Muscle of arm (tissue), 14 donors: ENCODE data around the gene DDO. TPM values are rescaled to one million over a fixed set of nuclear protein-coding genes. Genes with fewer than 3 reads are reported as not detected.
"Not testable (repeated sequence)": the region's sequence is repeated elsewhere in the genome, so short reads cannot be mapped to it uniquely, and the experiment has no call there.

Experiments
- DNase-seq: peaks from one replicate; pipeline ENCODE4 v3.0.0-alpha.2; 2013
- long read RNA-seq, 11 donors: transcript quantifications; one replicate each; lab custom pipeline, GENCODE V29; 2026
- polyA plus RNA-seq, 12 donors: library from polyadenylated mRNA; unstranded; fragments of 120-200 nt; gene quantifications; one replicate each; pipeline ENCODE4 v1.2.1, GENCODE V29; 2013; ENCODE audit not compliant: insufficient read length in 12 of 12

DDO gene, protein sequence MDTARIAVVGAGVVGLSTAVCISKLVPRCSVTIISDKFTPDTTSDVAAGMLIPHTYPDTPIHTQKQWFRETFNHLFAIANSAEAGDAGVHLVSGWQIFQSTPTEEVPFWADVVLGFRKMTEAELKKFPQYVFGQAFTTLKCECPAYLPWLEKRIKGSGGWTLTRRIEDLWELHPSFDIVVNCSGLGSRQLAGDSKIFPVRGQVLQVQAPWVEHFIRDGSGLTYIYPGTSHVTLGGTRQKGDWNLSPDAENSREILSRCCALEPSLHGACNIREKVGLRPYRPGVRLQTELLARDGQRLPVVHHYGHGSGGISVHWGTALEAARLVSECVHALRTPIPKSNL
- 1 to 10 TPM in 4 of 12 donors, under 1 TPM in 5, not detected in 3; 0.08 to 1.5 (median 0.78) TPM for polyA plus RNA-seq
- long read RNA-seq, donor 1: 0 reads
- long read RNA-seq, donor 2: 0 reads
- long read RNA-seq, donor 3: 0 reads
- long read RNA-seq, donor 4: 0 reads
- long read RNA-seq, donor 5: 0 reads
- long read RNA-seq, donor 6: 0 reads
- long read RNA-seq, donor 7: 0 reads
- long read RNA-seq, donor 8: 0 reads
- long read RNA-seq, donor 9: 0 reads
- long read RNA-seq, donor 10: 0 reads
- long read RNA-seq, donor 11: 0 reads

DNA sequence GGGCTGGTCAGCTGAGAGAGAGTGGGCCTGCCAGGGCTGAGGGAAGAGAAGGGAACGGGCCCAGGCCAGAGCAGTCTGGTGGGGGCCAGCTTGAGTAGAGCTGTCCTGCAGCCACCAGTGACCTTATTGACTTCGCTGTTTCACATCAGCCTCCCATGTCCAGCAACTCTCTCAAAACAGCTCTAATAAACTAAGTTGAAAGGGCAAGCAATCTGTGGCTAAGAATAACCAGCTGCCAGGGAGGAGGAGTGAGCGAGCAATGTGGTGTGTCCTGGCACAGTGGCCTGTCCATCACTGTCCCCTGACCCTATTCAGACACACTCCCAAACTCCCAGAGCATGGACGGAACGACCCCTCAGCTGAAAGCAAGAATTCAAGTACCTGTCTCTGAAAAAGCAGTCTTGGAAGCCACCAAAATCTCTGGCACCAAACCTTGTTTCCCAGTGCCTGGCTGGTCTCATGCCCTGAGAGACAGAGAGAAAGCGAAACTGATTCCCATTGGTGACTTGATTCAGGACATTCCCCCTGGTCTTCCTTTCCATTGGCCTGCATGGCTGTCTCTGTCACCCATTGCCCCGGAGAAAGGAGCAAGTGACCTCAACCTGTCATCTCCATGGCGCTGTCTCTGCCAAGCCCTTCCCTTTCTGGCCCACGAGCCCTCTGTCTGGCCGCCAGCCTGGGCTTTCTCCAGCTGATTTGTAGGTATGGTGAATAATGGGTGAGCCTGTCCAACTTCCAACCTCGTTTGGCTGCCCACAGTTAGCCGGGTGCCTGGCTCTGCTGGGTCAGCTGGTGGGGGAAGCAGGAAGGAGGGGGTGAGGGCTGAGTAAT lies at the start of gene DDO:
Gene DDO (minus strand): TSS at position 490 of the 831 bp plus-strand sequence. CDS start 2,113 bp downstream, outside the sequence.
- DNase-seq: peak; percentile 9

GRCh38 chr6:110462884-110463481 lies 47.6 kb upstream of the DDO start:
- DNase-seq: no peak

DNA sequence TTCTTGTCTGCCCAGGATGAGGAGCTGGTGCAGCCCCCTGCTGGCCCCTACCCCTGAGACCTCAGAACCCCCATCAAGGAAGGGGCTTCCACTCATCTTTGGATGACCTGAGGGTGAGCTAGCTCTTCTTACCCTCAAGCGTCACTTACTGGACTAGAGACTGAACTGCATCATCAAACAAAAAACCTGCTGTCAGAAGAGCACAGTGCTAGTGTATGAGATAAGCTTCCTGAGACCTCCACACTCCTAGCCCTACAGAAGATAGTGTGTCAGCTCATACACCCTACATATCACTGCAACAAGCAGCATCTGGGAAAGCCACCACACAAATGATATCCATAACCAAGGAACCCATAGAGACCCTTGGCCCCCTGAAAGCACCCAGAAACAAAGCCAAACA lies 46.0 kb upstream of the DDO start:
- no peak for DNase-seq

- no peak for DNase-seq
These were observed 43.8 kb upstream of the DDO start for GRCh38 chr6:110459137-110459536.

DNA sequence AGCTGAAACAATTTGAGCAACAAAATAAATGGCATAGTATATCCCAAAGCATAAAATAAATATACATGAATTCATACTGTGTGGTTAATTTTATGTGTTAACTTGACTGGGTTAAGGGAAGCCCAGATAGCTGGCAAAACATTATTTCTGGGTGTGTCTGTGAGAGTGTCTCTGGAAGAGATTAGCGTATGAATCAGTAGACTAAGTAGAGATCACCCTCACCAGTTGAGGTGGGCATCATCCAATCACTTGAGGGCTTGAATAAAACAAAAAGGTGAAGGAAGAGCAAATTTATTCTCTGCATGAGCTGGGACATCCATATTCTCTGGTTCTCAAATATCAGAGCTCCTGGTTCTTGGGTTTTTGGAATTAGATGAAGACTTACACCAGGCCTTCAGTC lies 43.1 kb upstream of the DDO start:
- DNase-seq: no peak

DNA sequence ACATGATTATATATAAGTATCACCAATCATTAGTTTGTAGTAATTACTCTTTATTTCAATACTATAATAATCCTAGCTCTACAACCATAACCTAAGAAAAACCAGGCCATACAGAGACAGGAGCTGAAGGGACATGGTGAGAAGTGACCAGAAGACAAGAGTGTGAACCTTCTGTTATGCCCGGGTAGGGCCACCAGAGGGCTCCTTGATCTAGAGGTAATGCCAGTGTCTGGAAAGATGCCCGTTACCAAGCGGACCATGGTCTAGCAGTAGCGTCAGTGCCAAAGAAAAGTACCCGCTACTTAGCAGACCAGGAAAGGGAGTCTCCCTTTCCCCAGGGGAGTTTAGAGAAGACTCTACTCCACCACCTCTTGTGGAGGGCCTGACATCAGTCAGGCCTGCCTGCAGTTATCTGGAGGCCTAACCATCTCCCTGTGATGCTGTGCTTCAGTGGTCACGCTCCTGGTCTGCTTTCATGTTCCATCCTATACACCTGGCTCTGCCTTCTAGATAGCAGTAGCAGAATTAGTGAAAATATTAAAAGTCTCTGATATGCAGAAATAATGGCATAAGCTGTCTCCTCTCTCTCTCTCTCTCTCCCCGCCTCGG lies 42.3 kb upstream of the DDO start:
- not testable (repeated sequence) for DNase-seq

DNA sequence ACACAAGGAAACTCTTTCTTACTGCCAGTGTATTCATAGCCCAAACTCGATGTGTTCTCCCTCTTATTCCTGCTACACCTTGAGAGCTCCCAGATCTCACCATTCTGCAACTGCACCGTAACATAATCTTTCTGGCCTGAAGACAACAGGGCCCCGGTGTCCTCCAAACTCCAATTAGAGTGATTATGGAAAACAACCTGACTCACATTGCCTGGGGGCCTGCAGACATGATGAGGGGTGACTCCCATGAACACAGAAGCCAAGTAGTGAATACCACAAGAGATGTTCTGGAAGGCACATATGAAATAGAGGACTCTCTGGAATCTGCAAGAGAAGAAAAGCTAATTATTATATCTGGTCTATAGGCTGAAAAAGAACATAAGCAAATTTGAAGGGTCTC lies 41.3 kb upstream of the DDO start:
- DNase-seq: no peak

GRCh38 chr6:110449541-110449895 lies 34.1 kb upstream of the DDO start:
- DNase-seq: no peak

GRCh38 chr6:110448846-110449540 lies 33.6 kb upstream of the DDO start:
- DNase-seq: no peak

DNA sequence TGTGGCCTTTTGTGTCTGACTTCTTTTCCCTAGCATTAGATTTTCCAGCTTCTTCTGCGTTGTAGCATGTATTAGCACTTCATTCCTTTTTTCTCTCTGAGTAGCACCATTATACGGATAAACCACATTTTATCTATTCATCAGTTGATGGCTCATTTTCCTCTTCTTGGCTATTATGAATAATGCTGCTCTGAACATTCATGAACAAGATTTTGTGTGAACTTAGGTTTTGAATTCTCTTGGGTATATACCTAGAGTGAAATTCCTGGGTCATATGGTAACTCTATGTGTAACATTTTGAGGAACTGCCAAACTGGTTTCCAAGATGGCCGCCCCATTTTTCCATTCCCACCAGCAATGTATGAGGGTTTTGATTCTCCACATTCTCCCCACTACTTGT lies 32.4 kb upstream of the DDO start:
- no peak for DNase-seq

DNA sequence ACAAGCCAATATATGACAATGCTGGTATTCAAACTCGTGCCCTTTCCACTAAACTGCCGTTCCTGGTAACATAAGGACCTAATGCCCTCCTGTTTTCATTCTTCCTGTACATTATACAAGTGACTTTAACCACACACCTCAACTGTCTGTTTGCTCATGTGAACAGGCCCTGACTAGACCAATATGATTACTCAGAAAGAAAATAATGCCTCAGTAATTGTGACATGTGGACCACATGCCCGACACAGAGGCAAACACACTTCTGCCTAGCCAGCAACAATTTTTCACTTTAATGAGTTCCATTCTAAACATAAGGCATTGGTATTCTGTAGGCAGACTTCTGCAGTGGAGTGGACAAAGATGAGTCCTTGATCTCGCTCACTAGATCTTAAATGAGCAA lies 31.0 kb upstream of the DDO start:
- no peak for DNase-seq

DNA sequence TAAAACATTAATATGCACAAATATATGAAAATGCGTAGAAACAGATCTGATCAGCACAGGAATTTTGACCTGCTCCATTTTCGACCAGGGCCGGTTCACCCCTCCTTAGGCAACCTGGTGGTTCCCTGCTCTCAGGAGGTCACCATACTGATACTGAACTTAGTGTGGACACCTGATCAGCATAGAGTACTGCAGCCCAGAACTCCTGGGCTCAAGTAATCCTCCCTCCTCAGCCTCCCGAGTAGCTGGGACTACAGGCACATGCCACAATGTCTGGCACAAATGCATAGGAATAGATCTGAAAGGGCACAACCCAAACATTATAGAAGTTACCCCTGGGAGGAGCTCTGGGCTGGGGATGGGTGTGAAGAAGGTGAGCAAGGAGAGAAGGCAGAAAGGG lies 24.7 kb upstream of the DDO start:
- no peak for DNase-seq

- DNase-seq: peak; percentile 11
These were observed 24.0 kb upstream of the DDO start for GRCh38 chr6:110439356-110439755.

- no peak for DNase-seq
These were observed 19.7 kb upstream of the DDO start for GRCh38 chr6:110434961-110435602.

DNA sequence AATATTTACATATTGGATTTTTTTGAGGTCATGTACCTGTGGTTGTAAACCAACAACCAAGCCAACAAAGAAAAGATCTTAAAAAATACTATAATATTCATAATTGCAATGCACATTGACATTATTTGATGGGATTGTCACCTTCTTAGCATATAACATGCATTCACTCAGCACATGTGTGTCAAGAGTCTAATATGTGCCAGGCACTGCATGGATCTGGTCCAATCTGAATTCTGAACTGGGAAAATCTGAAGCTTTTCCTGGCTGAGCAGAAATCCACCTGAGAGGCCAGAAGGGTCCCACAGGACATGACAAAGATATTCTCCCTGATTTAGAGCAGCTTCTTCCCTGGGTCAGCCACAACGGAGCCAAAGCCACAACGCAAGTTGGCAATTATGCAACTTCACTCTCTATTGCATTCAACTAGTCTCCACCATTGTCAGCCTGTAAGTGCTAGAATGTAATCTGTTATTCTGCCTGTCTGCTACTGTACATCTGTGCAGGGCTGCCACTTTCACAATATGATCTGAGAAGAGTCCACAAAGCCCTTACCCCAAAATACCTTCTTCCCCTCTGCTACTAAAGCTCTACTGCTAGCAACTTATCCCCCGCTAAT lies 17.0 kb upstream of the DDO start:
- DNase-seq: no peak

GRCh38 chr6:110430741-110431140 lies 15.4 kb upstream of the DDO start:
- no peak for DNase-seq

DNA sequence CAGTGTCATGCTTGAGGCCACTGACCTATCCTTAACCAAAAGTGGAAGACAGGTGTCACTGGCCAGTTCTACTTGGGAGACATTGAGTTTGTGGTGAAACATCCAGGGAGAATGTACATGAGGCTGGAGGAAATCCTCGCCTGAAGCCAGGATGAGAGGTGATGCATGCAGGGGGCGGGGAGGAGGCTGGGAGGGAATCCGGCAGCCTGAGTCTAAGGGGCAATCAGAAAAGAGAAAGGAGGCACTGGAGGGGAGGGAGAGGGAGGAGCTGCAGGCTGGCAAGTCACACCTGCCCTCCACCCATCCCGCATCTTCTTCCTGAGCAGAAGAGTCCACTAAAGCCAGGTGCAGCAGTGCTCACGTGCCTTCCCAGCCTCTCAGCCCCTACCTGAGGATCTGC lies 14.9 kb upstream of the DDO start:
- no peak for DNase-seq

GRCh38 chr6:110428153-110428552 lies 12.8 kb upstream of the DDO start:
- DNase-seq: no peak

- DNase-seq: no peak
These were observed 10.4 kb upstream of the DDO start for GRCh38 chr6:110425816-110426215.

DNA sequence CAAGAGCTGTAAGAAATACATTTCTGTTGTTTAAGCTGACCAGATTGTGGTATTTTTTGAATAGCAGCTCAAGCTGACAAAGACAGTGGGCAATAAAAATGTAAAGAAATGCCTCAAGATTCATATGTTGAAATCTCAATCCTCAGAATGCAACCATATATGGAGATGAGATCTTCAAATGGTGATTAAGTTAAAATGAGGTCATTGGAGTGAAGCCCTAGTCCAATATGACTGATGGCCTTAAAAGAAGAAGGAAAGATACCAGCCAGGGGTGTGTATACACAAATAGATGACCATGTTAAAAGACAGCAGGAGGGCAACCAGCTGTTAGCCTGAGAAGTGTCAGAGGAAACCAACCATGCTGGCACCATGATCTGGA lies 7.1 kb upstream of the DDO start:
- DNase-seq: no peak
